Prostate gland (tissue), 2 donors: ENCODE results near the gene HDAC4. TPM values are rescaled to one million over a fixed set of nuclear protein-coding genes. Genes with fewer than 3 reads are reported as not detected.
A peak's percentile ranks its signal among the peaks of the same experiment; 100 is the strongest.

Experiments used
- DNase-seq: peaks from one replicate; pipeline ENCODE4 v3.0.0-alpha.2; 2019; ENCODE audit warnings: low spot score
- H3K27ac ChIP-seq, 2 donors: fragments of 200-600 bp; sonication (generic); 2 replicates each; pipeline ENCODE4 v1.5.1; 2017 to 2019
- H3K27me3 ChIP-seq: fragments of 200-600 bp; sonication (generic); replicated peaks from 2 replicates; pipeline ENCODE4 v1.5.1; 2019; ENCODE audit not compliant: insufficient read depth
- H3K36me3 ChIP-seq, 2 donors: fragments of 200-600 bp; sonication (generic); 1 replicate in 1 of 2; 2 replicates in 1 of 2; pipeline versions ENCODE4 v1.5.1 to v1.8.1; 2017 to 2019
- H3K4me1 ChIP-seq: fragments of 200-600 bp; sonication (generic); replicated peaks from 2 replicates; pipeline ENCODE4 v1.5.1; 2019
- H3K4me3 ChIP-seq, 2 donors: fragments of 200-600 bp; sonication (generic); 2 replicates each; pipeline ENCODE4 v1.5.1; 2017 to 2019
- H3K9me3 ChIP-seq: fragments of 200-600 bp; sonication (generic); 2 replicates; pipeline ENCODE4 v1.5.1; 2017
- CTCF ChIP-seq, 4 experiments: fragments of 200-600 bp in 2 of 4; fragments of 450-650 bp in 2 of 4; sonication (generic) in 2 of 4; IDR thresholded peaks; 1 replicate in 3 of 4; 2 replicates in 1 of 4; pipeline ENCODE4 v1.5.1; 2016 to 2019; ENCODE audit warnings: antibody characterized with exemption in 4 of 4, mild to moderate bottlenecking in 2 of 4, moderate library complexity in 2 of 4
- POLR2A ChIP-seq: fragments of 450-650 bp; IDR thresholded peaks from one replicate; pipeline ENCODE4 v1.6.1; 2016; ENCODE audit warnings: antibody characterized with exemption, mild to moderate bottlenecking
- POLR2AphosphoS5 ChIP-seq: sonication (generic); formaldehyde crosslinking; IDR thresholded peaks from one replicate; pipeline ENCODE4 v1.6.1; 2017; ENCODE audit warnings: antibody characterized with exemption
- WGBS: methylation state at CpG from one replicate; pipeline ENCODE4 v1.1.5; 2018; 5-methylcytosine and 5-hydroxymethylcytosine counted together
- intact Hi-C: fragments of 100-400 bp; cut with DNase I; formaldehyde crosslinking; loops from one replicate; pipeline ENCODE4 v1.14.2; 2022
- total RNA-seq, 2 donors: library from RNA; depleted of rRNA; stranded (reverse); fragments of >200 nt; gene quantifications; one replicate each; pipeline ENCODE4 v1.1.0, GENCODE V29; 2016

The HDAC4 gene
- total RNA-seq, 2 donors from 2014 or later = 41.8 to 44.2 TPM

GRCh38 chr2:239005586-239005985 lies 395.2 kb downstream of the HDAC4 start:
- DNase-seq = no peak
- Histone ChIP-seq H3K9me3 (no peaks in the 10 kb centered on the region), H3K36me3 (no peaks in the 10 kb centered on the region), H3K4me3 (no peak overlapping the region), H3K27me3 (peaks cover 2% of the 10 kb centered on the region), H3K27ac (no peak overlapping the region), H3K4me1 (no peaks in the 10 kb centered on the region)
- intact Hi-C loops = no loop called here
- WGBS = 86% methylated on average over 4 of the region's 4 CpGs
- TF ChIP-seq POLR2AphosphoS5 (no peak), POLR2A (no peak)

DNA sequence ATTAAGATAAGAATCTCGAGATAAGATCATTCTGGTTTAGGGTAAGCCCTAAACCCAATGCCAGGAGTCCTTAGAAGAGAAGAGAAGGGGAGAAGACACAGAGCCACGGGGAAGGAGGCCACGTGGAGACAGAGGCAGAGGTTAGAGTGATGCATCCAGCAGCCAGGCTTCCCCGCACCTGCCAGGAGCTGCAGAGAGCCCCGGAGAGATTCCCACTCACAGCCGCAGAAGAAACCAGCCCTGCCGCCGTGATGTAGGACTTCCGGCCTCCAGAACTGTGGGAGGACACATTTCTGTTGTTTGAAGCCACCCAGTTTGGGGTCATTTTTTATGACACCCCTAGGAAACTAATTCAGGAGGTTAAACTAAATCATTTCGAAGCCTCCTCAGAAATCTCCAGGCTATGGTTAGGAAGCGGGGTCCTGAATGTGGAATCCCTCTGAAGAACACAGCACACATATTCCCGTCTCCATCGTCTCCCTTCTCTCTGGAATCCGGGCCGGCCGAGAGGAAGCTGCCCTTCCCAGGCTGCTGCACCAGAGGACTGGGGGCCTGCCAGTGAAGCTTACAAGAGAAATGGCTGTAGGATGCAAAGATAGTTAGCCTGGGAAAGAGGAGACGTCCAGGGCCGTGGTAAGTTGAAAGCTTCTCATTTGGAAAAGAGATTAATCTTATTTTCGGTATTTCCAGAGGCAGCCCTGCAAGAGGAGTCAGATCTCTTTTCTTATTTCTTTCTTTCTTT lies 396.4 kb downstream of the HDAC4 start:
- TF ChIP-seq POLR2AphosphoS5 (no peak), CTCF (IDR thresholded peaks at IDR 0.05) (no peak), POLR2A (no peak)
- Histone ChIP-seq H3K27ac (no peak overlapping the region), H3K9me3 (no peaks in the 10 kb centered on the region), H3K4me1 (no peaks in the 10 kb centered on the region), H3K4me3 (no peak overlapping the region), H3K27me3 (peaks cover 2% of the 10 kb centered on the region), H3K36me3 (no peaks in the 10 kb centered on the region)
- intact Hi-C loops = no loop called here
- DNase-seq = no peak
- 79% methylated on average over 19 of the region's 19 CpGs for WGBS

DNA sequence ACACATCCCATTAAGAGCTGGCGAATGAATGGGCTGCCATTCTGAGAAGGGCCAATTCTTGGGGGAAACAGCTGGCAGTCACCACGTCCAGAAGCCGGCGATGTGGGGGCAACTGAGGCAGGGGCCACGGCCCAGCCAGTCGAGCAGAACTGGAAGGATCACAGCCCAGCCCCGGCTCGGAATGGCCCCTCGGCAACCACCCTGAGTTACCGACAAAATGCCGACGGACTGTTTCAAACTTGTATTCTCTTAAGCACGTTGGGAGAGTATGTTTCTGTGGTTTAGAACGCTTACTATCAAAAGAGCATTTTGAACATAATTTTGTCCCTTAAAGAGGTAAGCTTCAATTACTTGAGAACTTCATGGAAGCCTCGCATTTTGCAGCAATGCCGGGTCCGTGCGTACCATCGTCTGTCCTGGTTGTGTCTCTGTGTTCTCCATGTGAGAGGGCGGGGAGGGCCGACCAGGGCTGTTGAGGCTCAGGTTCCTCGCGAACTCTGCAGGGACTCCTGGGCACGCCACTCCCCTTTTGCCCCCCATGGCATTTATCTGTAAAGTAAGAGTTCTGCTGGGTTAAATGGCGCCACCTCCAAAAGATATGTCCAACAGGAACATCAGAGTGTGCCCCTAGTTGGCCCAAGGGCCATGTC lies 397.1 kb downstream of the HDAC4 start:
- no peak for DNase-seq
- Histone ChIP-seq H3K27ac (no peak overlapping the region), H3K4me1 (no peaks in the 10 kb centered on the region), H3K27me3 (peaks cover 2% of the 10 kb centered on the region), H3K4me3 (no peak overlapping the region), H3K36me3 (no peaks in the 10 kb centered on the region), H3K9me3 (no peaks in the 10 kb centered on the region)
- 44% methylated on average over 25 of the region's 25 CpGs for WGBS
- no peak for TF ChIP-seq POLR2AphosphoS5
- TF ChIP-seq CTCF (IDR thresholded peaks at IDR 0.05) = no peak
- TF ChIP-seq POLR2A = no peak
- intact Hi-C loops = no loop called here

DNA sequence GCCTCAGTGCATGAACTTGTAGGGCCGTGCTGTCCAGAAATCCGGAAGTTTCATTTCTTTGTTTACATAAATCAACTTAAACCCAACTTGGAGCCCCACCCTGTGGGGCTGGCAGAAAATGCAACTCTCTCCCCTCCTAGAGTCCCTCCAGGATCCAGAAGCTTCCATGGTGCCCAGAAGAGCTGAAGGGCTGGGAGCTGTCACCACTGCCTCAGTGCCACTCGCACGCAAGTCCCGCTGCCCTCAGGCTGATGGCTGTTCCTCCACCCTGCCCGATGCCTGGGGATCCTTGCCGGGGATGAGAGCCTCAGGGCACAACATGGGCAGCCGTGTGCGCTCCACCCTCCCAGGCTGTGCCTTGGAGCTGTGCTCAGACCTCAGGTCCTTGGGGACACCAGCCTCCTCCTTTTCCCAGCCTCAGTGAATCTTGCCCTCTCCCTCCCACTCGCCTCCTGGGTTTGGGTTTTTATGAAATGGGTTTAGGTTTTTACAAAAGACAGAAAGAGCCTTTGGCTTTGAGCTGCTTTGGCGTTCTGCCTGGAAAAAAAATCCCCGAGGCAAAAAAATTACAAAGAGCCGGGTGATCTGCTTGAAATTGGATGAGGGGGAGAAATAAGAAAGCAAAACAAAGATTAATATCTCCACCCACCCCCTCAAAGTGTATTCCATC lies 397.7 kb downstream of the HDAC4 start:
- Histone ChIP-seq H3K27me3 (peaks cover 2% of the 10 kb centered on the region), H3K4me1 (no peaks in the 10 kb centered on the region), H3K4me3 (no peak overlapping the region), H3K36me3 (no peaks in the 10 kb centered on the region), H3K27ac (peak overlapping the region; percentile 38 to 48), H3K9me3 (no peaks in the 10 kb centered on the region)
- no peak for DNase-seq
- 13% methylated on average over 13 of the region's 13 CpGs for WGBS
- TF ChIP-seq CTCF (IDR thresholded peaks at IDR 0.05) = peak in 2 of 4 experiments; percentile 26 to 30
- no peak for TF ChIP-seq POLR2A
- no peak for TF ChIP-seq POLR2AphosphoS5
- intact Hi-C loops = no loop called here

DNA sequence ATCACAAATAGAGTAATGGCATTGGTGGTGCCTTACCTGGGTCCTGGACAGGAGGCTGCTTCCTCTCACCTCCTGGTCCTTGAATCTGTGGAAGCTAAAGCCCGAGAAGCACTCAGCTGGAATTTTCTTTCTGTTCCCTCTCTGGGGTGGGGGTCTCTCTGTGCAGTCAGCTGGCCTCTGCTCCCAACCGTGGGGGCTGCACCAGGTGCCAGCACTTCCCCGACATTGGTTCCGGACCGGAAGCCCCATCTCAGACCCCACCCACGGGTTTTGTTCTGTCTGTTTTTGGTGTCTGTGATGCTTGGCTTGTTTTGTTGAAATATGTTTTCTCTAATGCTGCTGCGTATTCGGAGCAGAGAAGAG lies 398.2 kb downstream of the HDAC4 start:
- TF ChIP-seq POLR2AphosphoS5 = no peak
- no peak for TF ChIP-seq POLR2A
- TF ChIP-seq CTCF (IDR thresholded peaks at IDR 0.05) = no peak
- DNase-seq = no peak
- H3K27me3 ChIP-seq = peaks cover 2% of the 10 kb centered on the region
- H3K27ac ChIP-seq = peak overlapping the region in 1 of 2 donors; percentile 38
- intact Hi-C loops = no loop called here
- no peaks in the 10 kb centered on the region for H3K36me3 ChIP-seq
- H3K9me3 ChIP-seq = no peaks in the 10 kb centered on the region
- no peaks in the 10 kb centered on the region for H3K4me1 ChIP-seq
- 30% methylated on average over 8 of the region's 8 CpGs for WGBS
- H3K4me3 ChIP-seq = no peak overlapping the region
